Endothelial cell of umbilical vein (primary cell): ENCODE measurements around the gene BHLHE23. TPM values are rescaled to one million over a fixed set of nuclear protein-coding genes. Genes with fewer than 3 reads are reported as not detected.

ENCODE experiments used
- BruUV-seq: library from RNA; stranded (reverse); fragments of 400-500 nt; replicated peaks from 2 replicates; lab custom pipeline; 2021; lab: Mats Ljungman, UMichigan
- CTCF ChIA-PET: fragments of 300-600, 350-600 bp; sonication (Branson Sonifier 250); formaldehyde crosslinking; loops from one replicate; lab custom pipeline; 2021; ENCODE audit warnings: antibody characterized with exemption, inconsistent platforms; lab: Charles Lee
- POLR2A ChIA-PET: fragments of 300-600, 350-600 bp; sonication (Branson Sonifier 250); formaldehyde crosslinking; loops from one replicate; lab custom pipeline; 2021; ENCODE audit warnings: antibody characterized with exemption, inconsistent platforms; lab: Charles Lee
- DNase-seq: peaks from one replicate; pipeline ENCODE4 v3.0.0-alpha.2; 2011; ENCODE audit warnings: low read depth, low spot score
- FAIRE-seq: peaks from 2 replicates; lab custom pipeline; 2011; peaks lifted over from hg19 to GRCh38; lab: Jason Lieb, UNC
- H2AFZ ChIP-seq: 2 replicates; pipeline ENCODE4 v1.6.0; 2012; ENCODE audit warnings: low read depth, low read length, control low read depth, inconsistent platforms
- H3K27ac ChIP-seq: 2 replicates; pipeline ENCODE4 v1.5.1; 2011; ENCODE audit warnings: low read depth, mild to moderate bottlenecking, control low read depth, low read length, moderate library complexity; ENCODE audit not compliant: insufficient read depth
- H3K27me3 ChIP-seq, 2 experiments: 2 replicates each; pipeline versions ENCODE4 v1.6.0 to v1.6.1; 2011; ENCODE audit warnings: low read length in 2 of 2, mixed read lengths in 1 of 2; ENCODE audit not compliant: control insufficient read depth in 2 of 2, insufficient read depth in 2 of 2
- H3K36me3 ChIP-seq, 2 experiments: 2 replicates in 1 of 2; 3 replicates in 1 of 2; pipeline ENCODE4 v1.5.1; 2011; ENCODE audit warnings: low read length in 2 of 2, mild to moderate bottlenecking in 1 of 2, moderate library complexity in 1 of 2; ENCODE audit not compliant: control insufficient read depth in 2 of 2, insufficient read depth in 2 of 2; ENCODE audit errors: extremely low read depth in 1 of 2
- H3K4me1 ChIP-seq: 3 replicates; pipeline ENCODE4 v1.5.1; 2011; ENCODE audit warnings: mild to moderate bottlenecking, low read length; ENCODE audit not compliant: control insufficient read depth, insufficient read depth; ENCODE audit errors: extremely low read depth
- H3K4me2 ChIP-seq: 2 replicates; pipeline ENCODE4 v1.6.1; 2011; ENCODE audit warnings: low read length, control low read depth, mixed read lengths; ENCODE audit not compliant: insufficient read depth
- H3K4me3 ChIP-seq, 3 experiments: fragments of 200-600 bp in 1 of 3; sonication (generic), shearing (Covaris generic) in 1 of 3; replicated peaks in 1 of 3; 2 replicates each; pipeline ENCODE4 v1.5.1; 2011 to 2016; ENCODE audit warnings: control low read depth in 3 of 3, low read length in 3 of 3, mild to moderate bottlenecking in 2 of 3, inconsistent platforms in 1 of 3, low read depth in 1 of 3, moderate library complexity in 1 of 3; ENCODE audit not compliant: insufficient read depth in 1 of 3
- H3K79me2 ChIP-seq: 2 replicates; pipeline ENCODE4 v1.6.0; 2012; ENCODE audit warnings: low read length, inconsistent platforms; ENCODE audit not compliant: control insufficient read depth, insufficient read depth
- H3K9ac ChIP-seq: replicated peaks from 2 replicates; pipeline ENCODE3; 2011; ENCODE audit warnings: low read length, control low read depth; ENCODE audit not compliant: insufficient read depth; ENCODE audit errors: extremely low read depth
- H3K9me1 ChIP-seq: replicated peaks from 3 replicates; pipeline ENCODE4 v1.6.0; 2011; ENCODE audit warnings: mild to moderate bottlenecking, low read length; ENCODE audit not compliant: control insufficient read depth, insufficient read depth; ENCODE audit errors: extremely low read depth
- H3K9me3 ChIP-seq: replicated peaks from 2 replicates; pipeline ENCODE4 v1.5.1; 2012; ENCODE audit warnings: low read length, inconsistent platforms; ENCODE audit not compliant: control insufficient read depth, insufficient read depth
- H4K20me1 ChIP-seq: replicated peaks from 2 replicates; pipeline ENCODE3; 2011; ENCODE audit warnings: mild to moderate bottlenecking, low read length; ENCODE audit not compliant: control insufficient read depth, insufficient read depth; ENCODE audit errors: extremely low read depth
- EZH2 ChIP-seq: IDR thresholded peaks from 2 replicates; pipeline ENCODE4 v1.6.1; 2012; ENCODE audit warnings: borderline replicate concordance, low read depth, mild to moderate bottlenecking, moderate library complexity, low read length, inconsistent platforms; ENCODE audit not compliant: severe bottlenecking
- POLR2A ChIP-seq: IDR thresholded peaks from 2 replicates; pipeline ENCODE4 v1.6.1; 2012; ENCODE audit warnings: low read depth, mild to moderate bottlenecking, control low read depth, low read length
- dilution Hi-C: fragments of 300-500 bp; cut with MboI; formaldehyde crosslinking; loops from one replicate; pipeline ENCODE4 v1.15.0; 2019; ENCODE audit warnings: low sequenced_read_pairs; ENCODE audit not compliant: extremely low pct_ligation_motif_present
- intact Hi-C: fragments of 100-400 bp; cut with micrococcal nuclease; formaldehyde crosslinking; loops from one replicate; pipeline ENCODE4 v1.10.0; 2022
- polyA plus RNA-seq, 4 experiments: library from polyadenylated mRNA; depleted of rRNA in 3 of 4; stranded (reverse) in 3 of 4; unstranded in 1 of 4; fragments of >200 nt; gene quantifications; 2 replicates each; pipeline versions ENCODE4 v1.2.1 to v1.2.3, GENCODE V29; 2011 to 2012; ENCODE audit warnings: missing spikeins in 1 of 4
- total RNA-seq: library from RNA; stranded (reverse); gene quantifications from 2 replicates; pipeline ENCODE4 v1.2.3, GENCODE V29; 2021
- TF ChIP-seq, protein P1 (sequence below): IDR thresholded peaks from 2 replicates; pipeline ENCODE4 v1.6.1; 2011; ENCODE audit not compliant: insufficient read depth, insufficient read length
- TF ChIP-seq, protein P2 (sequence below), 2 donors: IDR thresholded peaks; 1 replicate in 1 of 2; 2 replicates in 1 of 2; pipeline ENCODE4 v1.5.1; 2011; ENCODE audit warnings: low read length in 2 of 2, mild to moderate bottlenecking in 2 of 2, moderate library complexity in 2 of 2, control low read depth in 1 of 2, inconsistent platforms in 1 of 2, low read depth in 1 of 2; ENCODE audit not compliant: insufficient read depth in 1 of 2; ENCODE audit errors: extremely low read depth in 1 of 2

BHLHE23 gene
- total and polyA plus RNA-seq, 2 donors (not counting 3 experiments of a cell fraction or from before 2014, with no cell fraction given): not detected

DNA sequence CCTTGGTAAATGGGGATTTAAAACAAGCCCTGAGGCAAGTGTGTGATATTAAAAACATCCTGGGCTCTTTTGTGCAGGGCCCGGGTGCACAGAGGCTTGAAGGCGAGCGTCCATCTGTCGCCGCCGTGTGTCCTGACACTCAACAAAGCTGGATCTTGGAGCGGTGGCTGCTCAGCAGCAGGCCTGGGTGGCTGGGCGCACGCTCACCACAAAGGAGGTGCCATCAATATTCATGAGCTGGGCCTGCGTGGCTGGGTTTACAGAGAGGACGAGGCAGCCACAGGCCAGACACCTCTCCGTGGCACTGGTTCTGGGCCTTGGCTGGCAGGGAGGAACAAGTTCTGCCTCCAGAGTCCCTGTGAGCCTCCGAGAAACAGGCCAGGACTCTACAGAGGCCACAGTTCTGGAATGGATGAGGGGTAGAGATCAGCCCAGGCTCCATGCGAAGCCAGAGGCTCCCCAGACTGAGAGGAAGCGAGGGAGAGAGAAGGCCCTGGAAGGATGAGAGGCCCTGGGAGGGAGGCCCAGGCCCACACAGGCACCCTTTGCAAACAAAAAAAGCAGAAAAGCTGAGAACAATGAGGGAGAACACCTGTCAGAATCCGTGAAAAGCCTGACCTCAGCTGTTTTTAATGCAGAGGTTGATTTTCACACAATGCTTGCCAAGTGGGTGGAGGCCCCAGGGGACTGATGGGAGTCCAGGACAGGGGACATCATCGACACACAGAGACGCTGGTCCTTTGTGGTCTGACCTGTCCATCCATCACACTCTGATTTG lies 21.9 kb downstream of the BHLHE23 start:
- Histone ChIP-seq H3K9me1 (no peaks in the 10 kb centered on the region), H3K27me3 (peaks cover 11% of the 10 kb centered on the region in 2 experiments), H3K9ac (no peak overlapping the region), H3K27ac (no peak overlapping the region), H2AFZ (no peak overlapping the region), H3K9me3 (no peaks in the 10 kb centered on the region), H3K4me1 (no peaks in the 10 kb centered on the region), H3K4me2 (no peak overlapping the region), H3K4me3 (no peak overlapping the region), H3K79me2 (no peaks in the 10 kb centered on the region), H4K20me1 (no peaks in the 10 kb centered on the region), H3K36me3 (no peaks in the 10 kb centered on the region)
- FAIRE-seq (no peak), DNase-seq (no peak)
- no TSS peak for BruUV-seq
- intact Hi-C loops (no loop called here), dilution Hi-C loops (no loop called here)
- TF ChIP-seq EZH2 (no peak), POLR2A (no peak)
- TF ChIP-seq, protein P1, sequence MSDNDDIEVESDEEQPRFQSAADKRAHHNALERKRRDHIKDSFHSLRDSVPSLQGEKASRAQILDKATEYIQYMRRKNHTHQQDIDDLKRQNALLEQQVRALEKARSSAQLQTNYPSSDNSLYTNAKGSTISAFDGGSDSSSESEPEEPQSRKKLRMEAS: no peak
- TF ChIP-seq, protein P2, sequence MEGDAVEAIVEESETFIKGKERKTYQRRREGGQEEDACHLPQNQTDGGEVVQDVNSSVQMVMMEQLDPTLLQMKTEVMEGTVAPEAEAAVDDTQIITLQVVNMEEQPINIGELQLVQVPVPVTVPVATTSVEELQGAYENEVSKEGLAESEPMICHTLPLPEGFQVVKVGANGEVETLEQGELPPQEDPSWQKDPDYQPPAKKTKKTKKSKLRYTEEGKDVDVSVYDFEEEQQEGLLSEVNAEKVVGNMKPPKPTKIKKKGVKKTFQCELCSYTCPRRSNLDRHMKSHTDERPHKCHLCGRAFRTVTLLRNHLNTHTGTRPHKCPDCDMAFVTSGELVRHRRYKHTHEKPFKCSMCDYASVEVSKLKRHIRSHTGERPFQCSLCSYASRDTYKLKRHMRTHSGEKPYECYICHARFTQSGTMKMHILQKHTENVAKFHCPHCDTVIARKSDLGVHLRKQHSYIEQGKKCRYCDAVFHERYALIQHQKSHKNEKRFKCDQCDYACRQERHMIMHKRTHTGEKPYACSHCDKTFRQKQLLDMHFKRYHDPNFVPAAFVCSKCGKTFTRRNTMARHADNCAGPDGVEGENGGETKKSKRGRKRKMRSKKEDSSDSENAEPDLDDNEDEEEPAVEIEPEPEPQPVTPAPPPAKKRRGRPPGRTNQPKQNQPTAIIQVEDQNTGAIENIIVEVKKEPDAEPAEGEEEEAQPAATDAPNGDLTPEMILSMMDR (IDR thresholded peaks at IDR 0.05; ENCODE audit: extremely low read depth in 1 of 2, insufficient read depth in 1 of 2, low read depth in 1 of 2, low read length in 2 of 2): no peak
- ChIA-PET CTCF (interaction anchor here (1.0 to 2.2 kb wide), 3 partner anchors 12 to 24 kb away, joined by 3 to 12 read pairs (median 5); no protein-coding TSS in a partner anchor), POLR2A (no interaction called here)
